A549 (cell line): ENCODE measurements around the gene ZFHX2.

Experiments
- EP300 ChIP-seq, 2 experiments: fragments of >200 bp; sonication (Bioruptor Twin); formaldehyde crosslinking; IDR thresholded peaks; 2 replicates in 1 of 2; 3 replicates in 1 of 2; pipeline ENCODE4 v1.6.1; 2016 to 2017
- POLR2A ChIP-seq: IDR thresholded peaks from 2 replicates; pipeline ENCODE4 v1.6.1; 2012; ENCODE audit warnings: mild to moderate bottlenecking, low read length
- TF ChIP-seq, protein P1 (sequence below): fragments of >200 bp; sonication (Bioruptor Twin); formaldehyde crosslinking; IDR thresholded peaks from 3 replicates; pipeline ENCODE4 v1.5.1; 2016

GRCh38 chr14:23528555-23528954 lies 23.0 kb downstream of the ZFHX2 start:
- TF ChIP-seq, protein P1, sequence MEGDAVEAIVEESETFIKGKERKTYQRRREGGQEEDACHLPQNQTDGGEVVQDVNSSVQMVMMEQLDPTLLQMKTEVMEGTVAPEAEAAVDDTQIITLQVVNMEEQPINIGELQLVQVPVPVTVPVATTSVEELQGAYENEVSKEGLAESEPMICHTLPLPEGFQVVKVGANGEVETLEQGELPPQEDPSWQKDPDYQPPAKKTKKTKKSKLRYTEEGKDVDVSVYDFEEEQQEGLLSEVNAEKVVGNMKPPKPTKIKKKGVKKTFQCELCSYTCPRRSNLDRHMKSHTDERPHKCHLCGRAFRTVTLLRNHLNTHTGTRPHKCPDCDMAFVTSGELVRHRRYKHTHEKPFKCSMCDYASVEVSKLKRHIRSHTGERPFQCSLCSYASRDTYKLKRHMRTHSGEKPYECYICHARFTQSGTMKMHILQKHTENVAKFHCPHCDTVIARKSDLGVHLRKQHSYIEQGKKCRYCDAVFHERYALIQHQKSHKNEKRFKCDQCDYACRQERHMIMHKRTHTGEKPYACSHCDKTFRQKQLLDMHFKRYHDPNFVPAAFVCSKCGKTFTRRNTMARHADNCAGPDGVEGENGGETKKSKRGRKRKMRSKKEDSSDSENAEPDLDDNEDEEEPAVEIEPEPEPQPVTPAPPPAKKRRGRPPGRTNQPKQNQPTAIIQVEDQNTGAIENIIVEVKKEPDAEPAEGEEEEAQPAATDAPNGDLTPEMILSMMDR, result no peak
- no peak for TF ChIP-seq POLR2A
- no peak for TF ChIP-seq EP300 (IDR thresholded peaks at IDR 0.05)
